GM20000 (cell line): Measurements from ENCODE around the gene ELP5.

Source experiments
- DNase-seq: peaks from one replicate; pipeline ENCODE4 v3.0.0; 2012; ENCODE audit warnings: low spot score
- TF ChIP-seq, protein P1 (sequence below): IDR thresholded peaks from 2 replicates; pipeline ENCODE4 v1.5.1; 2012; ENCODE audit warnings: mild to moderate bottlenecking, control low read depth; ENCODE audit errors: extremely low read depth, missing control alignments

The ELP5 gene

DNA sequence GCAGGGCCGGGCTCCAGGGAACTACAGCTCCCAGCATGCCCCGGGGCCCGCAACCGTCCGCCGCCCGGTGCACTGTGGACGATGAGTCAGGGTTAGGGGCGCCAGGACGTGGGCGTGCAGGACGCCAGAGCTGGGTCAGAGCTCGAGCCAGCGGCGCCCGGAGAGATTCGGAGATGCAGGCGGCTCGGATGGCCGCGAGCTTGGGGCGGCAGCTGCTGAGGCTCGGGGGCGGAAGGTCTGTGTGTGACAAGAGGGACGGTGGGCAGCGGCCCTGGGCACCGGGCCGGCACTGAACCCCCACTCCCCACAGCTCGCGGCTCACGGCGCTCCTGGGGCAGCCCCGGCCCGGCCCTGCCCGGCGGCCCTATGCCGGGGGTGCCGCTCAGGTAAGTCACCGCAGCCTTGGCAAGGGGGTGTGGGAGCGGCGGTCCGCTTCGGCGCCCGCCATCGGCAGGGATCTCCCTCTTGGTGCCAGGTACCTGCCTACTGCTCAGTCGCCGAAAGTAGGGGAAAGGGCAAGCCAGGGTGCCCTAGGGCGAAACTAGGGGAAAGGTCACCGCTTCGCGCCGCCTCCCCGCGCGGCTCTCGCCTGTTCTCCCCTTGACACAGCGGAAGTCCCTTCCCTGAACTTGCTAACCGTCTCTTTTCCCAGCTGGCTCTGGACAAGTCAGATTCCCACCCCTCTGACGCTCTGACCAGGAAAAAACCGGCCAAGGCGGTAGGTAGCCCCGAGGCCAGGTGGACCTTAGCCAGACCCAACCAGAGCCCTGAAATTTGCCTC, 32.0 kb upstream of the ELP5 start, which contains the start of the genes ACADVL and DLG4:
Gene ACADVL, plus strand, starts transcription at position 127 of the 781 bp plus-strand sequence. Its CDS starts 47 bp downstream, at position 174.
Gene DLG4, minus strand, starts transcription at position 25 of the 781 bp plus-strand sequence.
- peak; percentile 94 for DNase-seq
- TF ChIP-seq, protein P1, sequence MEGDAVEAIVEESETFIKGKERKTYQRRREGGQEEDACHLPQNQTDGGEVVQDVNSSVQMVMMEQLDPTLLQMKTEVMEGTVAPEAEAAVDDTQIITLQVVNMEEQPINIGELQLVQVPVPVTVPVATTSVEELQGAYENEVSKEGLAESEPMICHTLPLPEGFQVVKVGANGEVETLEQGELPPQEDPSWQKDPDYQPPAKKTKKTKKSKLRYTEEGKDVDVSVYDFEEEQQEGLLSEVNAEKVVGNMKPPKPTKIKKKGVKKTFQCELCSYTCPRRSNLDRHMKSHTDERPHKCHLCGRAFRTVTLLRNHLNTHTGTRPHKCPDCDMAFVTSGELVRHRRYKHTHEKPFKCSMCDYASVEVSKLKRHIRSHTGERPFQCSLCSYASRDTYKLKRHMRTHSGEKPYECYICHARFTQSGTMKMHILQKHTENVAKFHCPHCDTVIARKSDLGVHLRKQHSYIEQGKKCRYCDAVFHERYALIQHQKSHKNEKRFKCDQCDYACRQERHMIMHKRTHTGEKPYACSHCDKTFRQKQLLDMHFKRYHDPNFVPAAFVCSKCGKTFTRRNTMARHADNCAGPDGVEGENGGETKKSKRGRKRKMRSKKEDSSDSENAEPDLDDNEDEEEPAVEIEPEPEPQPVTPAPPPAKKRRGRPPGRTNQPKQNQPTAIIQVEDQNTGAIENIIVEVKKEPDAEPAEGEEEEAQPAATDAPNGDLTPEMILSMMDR = no peak

DNA sequence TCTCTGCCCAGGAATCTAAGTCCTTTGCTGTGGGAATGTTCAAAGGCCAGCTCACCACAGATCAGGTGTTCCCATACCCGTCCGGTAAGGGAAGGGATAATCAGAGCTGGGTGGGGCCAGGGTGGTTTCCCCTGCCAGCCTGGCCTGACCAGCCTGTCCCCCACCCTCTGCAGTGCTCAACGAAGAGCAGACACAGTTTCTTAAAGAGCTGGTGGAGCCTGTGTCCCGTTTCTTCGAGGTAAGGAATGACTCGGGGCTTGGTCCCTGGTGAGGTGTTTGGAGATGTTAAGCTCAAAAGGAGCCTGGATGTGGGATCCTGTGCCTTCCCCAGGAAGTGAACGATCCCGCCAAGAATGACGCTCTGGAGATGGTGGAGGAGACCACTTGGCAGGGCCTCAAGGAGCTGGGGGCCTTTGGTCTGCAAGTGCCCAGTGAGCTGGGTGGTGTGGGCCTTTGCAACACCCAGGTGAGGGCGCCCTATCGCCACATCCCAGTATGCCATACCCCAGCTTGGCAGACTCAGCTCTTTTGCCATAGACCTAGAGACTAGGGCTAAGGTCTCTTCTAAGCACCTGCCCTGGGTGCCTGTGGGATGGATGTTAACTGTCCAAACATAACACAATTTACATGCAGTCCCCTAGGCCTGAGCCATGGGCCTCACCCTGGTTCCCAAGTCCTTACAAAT, 31.3 kb upstream of the ELP5 start:
- peak; percentile 73 for DNase-seq
- TF ChIP-seq, protein P1 = peak; percentile 50

DNA sequence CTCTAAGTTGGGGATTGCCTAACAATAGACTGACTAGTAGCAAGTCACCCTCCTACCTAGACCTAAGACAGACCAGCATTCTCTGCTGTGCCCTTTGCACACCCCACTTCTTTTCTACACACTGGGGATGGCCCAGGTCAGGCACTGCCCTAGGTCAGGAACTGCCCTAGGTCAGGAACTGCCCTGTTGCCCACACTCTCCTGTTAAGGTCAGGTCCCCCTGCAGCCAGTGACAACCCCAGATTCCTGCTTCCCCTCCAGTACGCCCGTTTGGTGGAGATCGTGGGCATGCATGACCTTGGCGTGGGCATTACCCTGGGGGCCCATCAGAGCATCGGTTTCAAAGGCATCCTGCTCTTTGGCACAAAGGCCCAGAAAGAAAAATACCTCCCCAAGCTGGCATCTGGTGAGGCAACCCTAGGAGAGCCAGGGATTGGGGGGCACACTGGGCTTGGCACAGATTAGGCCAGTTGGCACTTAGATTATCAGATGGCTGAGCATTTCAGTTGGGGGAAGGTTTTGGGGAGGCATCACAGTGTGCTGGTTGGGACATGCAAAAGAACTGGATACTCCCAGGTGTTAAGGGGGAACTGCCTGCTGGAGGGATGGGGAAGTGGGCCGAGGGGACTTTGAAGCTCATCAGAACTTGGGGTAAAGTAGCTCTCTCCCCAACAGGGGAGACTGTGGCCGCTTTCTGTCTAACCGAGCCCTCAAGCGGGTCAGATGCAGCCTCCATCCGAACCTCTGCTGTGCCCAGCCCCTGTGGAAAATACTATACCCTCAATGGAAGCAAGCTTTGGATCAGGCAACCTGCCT, 30.5 kb upstream of the ELP5 start:
- DNase-seq = no peak
- TF ChIP-seq, protein P1 = no peak

DNA sequence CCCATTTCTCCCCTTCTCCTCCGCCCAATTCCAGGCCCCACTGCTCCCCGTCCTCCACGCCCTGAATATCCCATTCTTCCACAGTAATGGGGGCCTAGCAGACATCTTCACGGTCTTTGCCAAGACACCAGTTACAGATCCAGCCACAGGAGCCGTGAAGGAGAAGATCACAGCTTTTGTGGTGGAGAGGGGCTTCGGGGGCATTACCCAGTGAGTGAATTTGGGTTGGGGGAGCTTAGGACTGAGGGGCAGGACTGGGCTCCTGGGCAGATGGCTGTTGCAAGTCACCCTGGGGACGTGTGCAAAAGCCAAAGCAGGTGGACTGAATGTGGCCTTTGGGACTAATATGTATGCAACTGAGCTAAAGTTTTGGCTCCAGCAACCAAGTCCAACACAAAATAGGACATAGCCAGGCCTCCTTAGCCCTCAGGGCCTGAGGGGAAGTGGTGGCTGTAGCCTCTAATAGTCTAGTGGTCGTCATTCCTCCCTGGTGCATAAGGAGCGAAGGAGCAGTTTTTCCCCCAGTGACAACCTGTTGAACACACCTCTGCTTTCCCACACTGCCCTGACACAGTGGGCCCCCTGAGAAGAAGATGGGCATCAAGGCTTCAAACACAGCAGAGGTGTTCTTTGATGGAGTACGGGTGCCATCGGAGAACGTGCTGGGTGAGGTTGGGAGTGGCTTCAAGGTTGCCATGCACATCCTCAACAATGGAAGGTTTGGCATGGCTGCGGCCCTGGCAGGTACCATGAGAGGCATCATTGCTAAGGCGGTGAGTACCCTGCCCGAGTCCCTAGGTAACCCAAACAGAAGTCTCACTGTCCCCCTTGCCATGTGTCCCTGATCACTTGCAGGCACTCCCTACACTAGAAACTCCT, 29.7 kb upstream of the ELP5 start:
- DNase-seq = no peak
- TF ChIP-seq, protein P1 = no peak

DNA sequence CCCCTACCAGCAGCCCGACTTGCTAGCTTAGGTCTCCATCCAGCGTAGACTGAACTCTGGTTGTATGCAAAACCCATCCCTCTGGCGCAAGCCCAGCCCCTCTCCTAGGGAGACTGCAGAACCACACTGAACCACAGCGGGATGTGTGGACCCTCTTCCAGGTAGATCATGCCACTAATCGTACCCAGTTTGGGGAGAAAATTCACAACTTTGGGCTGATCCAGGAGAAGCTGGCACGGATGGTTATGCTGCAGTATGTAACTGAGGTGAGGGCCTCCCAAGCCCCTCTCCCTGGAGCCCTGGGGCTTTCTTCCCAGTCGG, 29.1 kb upstream of the ELP5 start:
- TF ChIP-seq, protein P1 = no peak
- no peak for DNase-seq

DNA sequence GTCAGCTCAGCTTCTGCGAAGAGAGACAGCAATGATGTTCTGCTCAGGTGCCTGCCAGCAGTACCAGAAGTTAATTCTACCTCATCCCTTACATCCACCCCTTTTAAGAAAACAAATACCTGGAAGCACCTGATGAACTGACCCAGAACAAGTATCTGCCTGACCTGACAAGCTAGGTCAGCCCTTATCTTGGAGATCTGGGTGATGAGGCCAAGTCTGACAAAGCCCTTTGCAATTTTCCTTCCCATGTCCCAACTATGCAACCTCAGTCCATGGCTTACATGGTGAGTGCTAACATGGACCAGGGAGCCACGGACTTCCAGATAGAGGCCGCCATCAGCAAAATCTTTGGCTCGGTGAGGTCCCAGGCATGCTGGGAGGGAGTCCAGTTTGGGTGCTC, 28.6 kb upstream of the ELP5 start:
- DNase-seq = no peak
- TF ChIP-seq, protein P1 = no peak
